ENCODE measurements around the gene DELE1.

Gene DELE1

DNA sequence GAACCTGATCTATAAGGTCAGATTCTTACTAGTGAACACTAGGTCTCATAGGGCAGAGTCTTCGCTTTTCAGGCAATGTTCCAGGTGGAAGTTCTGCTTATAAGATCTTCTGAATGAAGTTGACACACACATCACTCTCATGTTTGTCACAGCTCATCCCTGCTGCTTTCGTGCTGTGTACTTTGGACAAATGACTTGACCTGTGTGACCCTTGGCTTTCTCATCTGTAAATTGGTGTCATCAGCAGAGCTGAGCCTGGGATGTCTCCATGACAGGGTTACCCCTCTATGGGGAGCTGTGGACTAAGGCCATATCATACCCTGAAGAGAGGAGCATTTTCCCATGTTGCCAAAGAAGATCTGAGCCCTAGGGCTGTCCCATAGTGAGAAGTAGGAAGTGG lies 2.8 kb downstream of the DELE1 start:
- no peaks in the 10 kb centered on the region for H3K4me1 ChIP-seq (ENCODE audit: control insufficient read depth, insufficient read depth, low read length)

GRCh38 chr5:141928051-141928450 lies 4.4 kb downstream of the DELE1 start:
- Histone ChIP-seq H3K4me3 (ENCODE audit: insufficient read depth, low read depth, low read length) (no peak overlapping the region), H3K9me3 (ENCODE audit: control insufficient read depth, low read length) (no peaks in the 10 kb centered on the region), H3K36me3 (ENCODE audit: control insufficient read depth, insufficient read depth, low read length) (peaks cover 56% of the 10 kb centered on the region), H3K27ac (ENCODE audit: insufficient read depth, low read depth, low read length, poor library complexity, severe bottlenecking) (no peak overlapping the region), H3K27me3 (ENCODE audit: control insufficient read depth, insufficient read depth, low read length, poor library complexity, severe bottlenecking) (no peaks in the 10 kb centered on the region), H3K4me1 (ENCODE audit: control insufficient read depth, insufficient read depth, low read length) (no peaks in the 10 kb centered on the region)
- WGBS, 2 experiments: 96 to 97% methylated on average over 8 of the region's 8 CpGs

More for the DNA sequence above, 2.8 kb downstream of the DELE1 start:
- 93 to 97% methylated on average over 2 of the region's 2 CpGs for WGBS, 2 experiments
- no peak overlapping the region for H3K4me3 ChIP-seq (ENCODE audit: insufficient read depth, low read depth, low read length)
- peaks cover 47% of the 10 kb centered on the region for H3K36me3 ChIP-seq (ENCODE audit: control insufficient read depth, insufficient read depth, low read length)
- H3K27me3 ChIP-seq (ENCODE audit: control insufficient read depth, insufficient read depth, low read length, poor library complexity, severe bottlenecking): no peaks in the 10 kb centered on the region
- H3K9me3 ChIP-seq (ENCODE audit: control insufficient read depth, low read length): no peaks in the 10 kb centered on the region
- no peak overlapping the region for H3K27ac ChIP-seq (ENCODE audit: insufficient read depth, low read depth, low read length, poor library complexity, severe bottlenecking)

DNA sequence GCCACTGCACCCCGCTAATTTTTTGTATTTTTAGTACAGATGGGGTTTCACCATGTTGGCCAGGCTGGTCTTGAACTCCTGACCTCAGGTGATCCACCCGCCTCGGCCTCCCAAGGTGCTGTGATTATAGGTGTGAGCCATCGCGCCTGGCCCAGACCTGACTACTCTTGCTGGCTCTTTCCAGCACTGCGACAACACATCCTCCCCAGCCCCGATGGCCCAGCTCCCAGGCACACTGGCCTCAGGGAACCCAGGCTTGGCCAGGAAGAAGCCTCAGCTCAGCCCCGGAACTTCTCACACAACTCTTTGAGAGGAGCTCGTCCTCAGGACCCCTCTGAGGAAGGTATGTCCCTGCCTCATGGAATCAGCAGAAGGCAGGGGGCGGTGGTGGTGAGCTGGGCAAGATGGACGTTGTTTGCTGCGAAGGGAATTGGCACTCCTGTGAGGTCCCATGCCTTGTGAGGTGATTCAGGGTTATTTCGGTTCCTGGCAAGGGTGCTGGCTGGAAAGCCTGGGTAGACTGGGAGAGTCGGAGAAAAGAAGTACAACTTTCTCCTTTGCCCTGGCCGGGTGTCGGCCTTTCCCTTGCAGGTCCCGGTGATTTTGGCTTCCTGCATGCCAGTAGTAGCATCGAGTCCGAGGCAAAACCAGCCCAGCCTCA lies 5.9 kb downstream of the DELE1 start:
- Histone ChIP-seq H3K27me3 (ENCODE audit: control insufficient read depth, insufficient read depth, low read length, poor library complexity, severe bottlenecking) (no peaks in the 10 kb centered on the region), H3K4me3 (ENCODE audit: insufficient read depth, low read depth, low read length) (no peak overlapping the region), H3K9me3 (ENCODE audit: control insufficient read depth, low read length) (no peaks in the 10 kb centered on the region), H3K4me1 (ENCODE audit: control insufficient read depth, insufficient read depth, low read length) (no peaks in the 10 kb centered on the region), H3K27ac (ENCODE audit: insufficient read depth, low read depth, low read length, poor library complexity, severe bottlenecking) (no peak overlapping the region), H3K36me3 (ENCODE audit: control insufficient read depth, insufficient read depth, low read length) (peaks cover 63% of the 10 kb centered on the region)
- WGBS, 2 experiments: 95% methylated on average over 19 of the region's 19 CpGs

DNA sequence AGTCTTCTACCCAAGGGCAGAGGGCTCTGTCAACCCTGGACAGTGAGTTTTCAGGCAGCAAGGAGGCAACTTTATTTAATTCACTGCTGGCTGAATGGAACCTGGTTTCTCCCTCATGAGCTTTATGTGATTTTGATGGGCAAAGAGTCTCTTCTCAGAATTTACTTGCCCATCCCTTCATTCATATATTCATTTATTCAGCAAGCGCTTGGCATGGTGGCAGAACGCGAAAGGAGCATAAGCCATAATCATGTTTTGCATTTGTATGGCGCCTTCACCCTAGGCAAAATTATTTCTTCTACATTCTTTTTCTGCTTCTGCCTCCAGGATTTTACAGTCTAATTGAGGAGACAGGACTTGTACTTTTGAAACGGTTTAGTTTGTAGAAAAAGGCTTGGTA lies 8.0 kb downstream of the DELE1 start:
- no peak overlapping the region for H3K27ac ChIP-seq (ENCODE audit: insufficient read depth, low read depth, low read length, poor library complexity, severe bottlenecking)
- peaks cover 71% of the 10 kb centered on the region for H3K36me3 ChIP-seq (ENCODE audit: control insufficient read depth, insufficient read depth, low read length)
- H3K9me3 ChIP-seq (ENCODE audit: control insufficient read depth, low read length): no peaks in the 10 kb centered on the region
- no peak overlapping the region for H3K4me3 ChIP-seq (ENCODE audit: insufficient read depth, low read depth, low read length)
- H3K4me1 ChIP-seq (ENCODE audit: control insufficient read depth, insufficient read depth, low read length): no peaks in the 10 kb centered on the region
- no peaks in the 10 kb centered on the region for H3K27me3 ChIP-seq (ENCODE audit: control insufficient read depth, insufficient read depth, low read length, poor library complexity, severe bottlenecking)
- WGBS, 2 experiments: 93 to 97% methylated on average over 5 of the region's 5 CpGs

DNA sequence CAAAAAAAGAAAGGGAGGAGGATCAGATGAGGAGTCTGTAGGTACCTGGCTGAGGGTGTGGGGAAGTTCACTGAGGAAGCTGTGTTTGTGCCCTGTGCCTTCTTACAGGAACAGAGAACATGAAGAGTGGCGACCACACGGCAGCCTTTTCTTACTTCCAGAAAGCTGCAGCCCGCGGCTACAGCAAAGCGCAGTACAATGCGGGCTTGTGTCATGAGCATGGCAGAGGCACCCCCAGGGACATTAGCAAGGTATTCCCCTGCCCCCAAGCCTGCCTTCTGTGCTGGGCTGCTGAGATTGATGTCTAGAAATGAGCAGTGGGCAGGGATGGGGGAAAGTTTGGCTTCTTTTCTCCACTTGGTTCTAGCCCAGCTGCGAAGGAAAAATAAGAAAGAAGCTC lies 9.5 kb downstream of the DELE1 start:
- H3K4me3 ChIP-seq (ENCODE audit: insufficient read depth, low read depth, low read length): no peak overlapping the region
- H3K4me1 ChIP-seq (ENCODE audit: control insufficient read depth, insufficient read depth, low read length): no peaks in the 10 kb centered on the region
- H3K27ac ChIP-seq (ENCODE audit: insufficient read depth, low read depth, low read length, poor library complexity, severe bottlenecking): no peak overlapping the region
- WGBS, 2 experiments: 96 to 97% methylated on average over 7 of the region's 7 CpGs
- H3K36me3 ChIP-seq (ENCODE audit: control insufficient read depth, insufficient read depth, low read length): peaks cover 66% of the 10 kb centered on the region
- H3K9me3 ChIP-seq (ENCODE audit: control insufficient read depth, low read length): no peaks in the 10 kb centered on the region
- no peaks in the 10 kb centered on the region for H3K27me3 ChIP-seq (ENCODE audit: control insufficient read depth, insufficient read depth, low read length, poor library complexity, severe bottlenecking)

- Histone ChIP-seq H3K4me1 (ENCODE audit: control insufficient read depth, insufficient read depth, low read length) (no peaks in the 10 kb centered on the region), H3K36me3 (ENCODE audit: control insufficient read depth, insufficient read depth, low read length) (peaks cover 63% of the 10 kb centered on the region), H3K4me3 (ENCODE audit: insufficient read depth, low read depth, low read length) (no peak overlapping the region), H3K27ac (ENCODE audit: insufficient read depth, low read depth, low read length, poor library complexity, severe bottlenecking) (no peak overlapping the region), H3K9me3 (ENCODE audit: control insufficient read depth, low read length) (no peaks in the 10 kb centered on the region), H3K27me3 (ENCODE audit: control insufficient read depth, insufficient read depth, low read length, poor library complexity, severe bottlenecking) (no peaks in the 10 kb centered on the region)
- 95 to 96% methylated on average over 11 of the region's 11 CpGs for WGBS, 2 experiments
Measured at GRCh38 chr5:141934099-141934844, 10.6 kb downstream of the DELE1 start.

- Histone ChIP-seq H3K4me3 (ENCODE audit: insufficient read depth, low read depth, low read length) (no peak overlapping the region), H3K27me3 (ENCODE audit: control insufficient read depth, insufficient read depth, low read length, poor library complexity, severe bottlenecking) (no peaks in the 10 kb centered on the region), H3K27ac (ENCODE audit: insufficient read depth, low read depth, low read length, poor library complexity, severe bottlenecking) (no peak overlapping the region), H3K9me3 (ENCODE audit: control insufficient read depth, low read length) (no peaks in the 10 kb centered on the region), H3K36me3 (ENCODE audit: control insufficient read depth, insufficient read depth, low read length) (peaks cover 50% of the 10 kb centered on the region), H3K4me1 (ENCODE audit: control insufficient read depth, insufficient read depth, low read length) (no peaks in the 10 kb centered on the region)
- WGBS, 2 experiments: 94 to 96% methylated on average over 4 of the region's 4 CpGs
Measured at GRCh38 chr5:141935538-141935937, 11.9 kb downstream of the DELE1 start.

GRCh38 chr5:141940695-141941271 lies 17.1 kb downstream of the DELE1 start:
- no peaks in the 10 kb centered on the region for H3K9me3 ChIP-seq (ENCODE audit: control insufficient read depth, low read length)
- no peak overlapping the region for H3K27ac ChIP-seq (ENCODE audit: insufficient read depth, low read depth, low read length, poor library complexity, severe bottlenecking)
- 80% methylated on average over 6 of the region's 6 CpGs for WGBS, 2 experiments
- H3K4me1 ChIP-seq (ENCODE audit: control insufficient read depth, insufficient read depth, low read length): no peaks in the 10 kb centered on the region
- no peaks in the 10 kb centered on the region for H3K27me3 ChIP-seq (ENCODE audit: control insufficient read depth, insufficient read depth, low read length, poor library complexity, severe bottlenecking)
- peaks cover 13% of the 10 kb centered on the region for H3K36me3 ChIP-seq (ENCODE audit: control insufficient read depth, insufficient read depth, low read length)
- H3K4me3 ChIP-seq (ENCODE audit: insufficient read depth, low read depth, low read length): no peak overlapping the region

DNA sequence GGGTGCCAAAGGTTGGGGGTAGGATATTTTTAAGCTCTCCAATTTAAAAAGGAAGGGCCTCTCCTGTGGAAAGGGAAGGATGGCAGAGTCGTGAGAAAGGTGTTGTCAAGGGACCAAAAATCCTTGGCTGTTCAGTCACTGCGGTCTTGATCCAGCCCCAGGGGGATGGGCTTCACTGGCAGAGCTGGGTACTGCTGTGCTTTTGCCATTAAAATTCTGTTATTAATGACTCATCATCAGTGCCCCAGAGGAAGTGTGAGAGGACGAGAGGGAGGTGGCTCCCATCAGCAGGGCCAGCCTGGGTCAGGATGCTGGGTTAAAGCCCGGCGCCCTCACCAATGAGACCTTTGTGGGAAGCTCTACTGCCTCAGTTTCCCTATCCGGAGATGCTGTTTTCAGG lies 17.6 kb downstream of the DELE1 start:
- no peaks in the 10 kb centered on the region for H3K4me1 ChIP-seq (ENCODE audit: control insufficient read depth, insufficient read depth, low read length)
- no peaks in the 10 kb centered on the region for H3K9me3 ChIP-seq (ENCODE audit: control insufficient read depth, low read length)
- 92 to 95% methylated on average over 6 of the region's 6 CpGs for WGBS, 2 experiments
- no peak overlapping the region for H3K4me3 ChIP-seq (ENCODE audit: insufficient read depth, low read depth, low read length)
- H3K27me3 ChIP-seq (ENCODE audit: control insufficient read depth, insufficient read depth, low read length, poor library complexity, severe bottlenecking): no peaks in the 10 kb centered on the region
- peaks cover 12% of the 10 kb centered on the region for H3K36me3 ChIP-seq (ENCODE audit: control insufficient read depth, insufficient read depth, low read length)
- H3K27ac ChIP-seq (ENCODE audit: insufficient read depth, low read depth, low read length, poor library complexity, severe bottlenecking): no peak overlapping the region

GRCh38 chr5:141941779-141942178 lies 18.1 kb downstream of the DELE1 start:
- H3K9me3 ChIP-seq (ENCODE audit: control insufficient read depth, low read length): no peaks in the 10 kb centered on the region
- no peaks in the 10 kb centered on the region for H3K27me3 ChIP-seq (ENCODE audit: control insufficient read depth, insufficient read depth, low read length, poor library complexity, severe bottlenecking)
- peaks cover 10% of the 10 kb centered on the region for H3K36me3 ChIP-seq (ENCODE audit: control insufficient read depth, insufficient read depth, low read length)
- 88 to 100% methylated on average over 4 to 6 of the region's 6 CpGs for WGBS, 2 experiments
- no peak overlapping the region for H3K27ac ChIP-seq (ENCODE audit: insufficient read depth, low read depth, low read length, poor library complexity, severe bottlenecking)
- no peaks in the 10 kb centered on the region for H3K4me1 ChIP-seq (ENCODE audit: control insufficient read depth, insufficient read depth, low read length)
- H3K4me3 ChIP-seq (ENCODE audit: insufficient read depth, low read depth, low read length): no peak overlapping the region
